SK-N-MC (cell line): ENCODE results near the gene HLA-DOB.
"Not testable (repeated sequence)": the region's sequence is repeated elsewhere in the genome, so short reads cannot be mapped to it uniquely, and the experiment has no call there.

Experiments used
- DNase-seq: peaks from one replicate; pipeline ENCODE4 v3.0.0-alpha.2; 2011; ENCODE audit warnings: low read depth, low spot score
- H3K27ac ChIP-seq: fragments of 200-600 bp; sonication (generic); 2 replicates; pipeline ENCODE4 v1.5.1; 2016; ENCODE audit warnings: mixed run types
- H3K36me3 ChIP-seq: fragments of 200-600 bp; sonication (generic); 2 replicates; pipeline ENCODE4 v1.6.1; 2017; ENCODE audit warnings: antibody characterized with exemption, low read length, mixed read lengths; ENCODE audit not compliant: insufficient read depth
- H3K4me3 ChIP-seq: fragments of 200-600 bp; sonication (generic); 2 replicates; pipeline ENCODE4 v1.5.1; 2016
- H3K9ac ChIP-seq: fragments of 200-600 bp; sonication (generic); 2 replicates; pipeline ENCODE4 v1.8.0; 2017; ENCODE audit warnings: mixed run types, mixed read lengths; ENCODE audit not compliant: insufficient read length
- H3K9me3 ChIP-seq: fragments of 200-600 bp; sonication (generic); 2 replicates; pipeline ENCODE4 v1.6.1; 2017; ENCODE audit warnings: low read depth, mild to moderate bottlenecking, antibody characterized with exemption, low read length, moderate library complexity, mixed read lengths
- EZH2 ChIP-seq: fragments of 200-600 bp; sonication (generic); IDR thresholded peaks from one replicate; pipeline ENCODE4 v1.6.1; 2017; ENCODE audit warnings: antibody characterized with exemption
- FOXP2 ChIP-seq: optimal IDR thresholded peaks from 2 replicates; pipeline ENCODE3; 2011; ENCODE audit warnings: mild to moderate bottlenecking, moderate library complexity; ENCODE audit not compliant: insufficient read depth; ENCODE audit errors: extremely low read length, control extremely low read depth
- POLR2AphosphoS5 ChIP-seq: IDR thresholded peaks from 2 replicates; pipeline ENCODE4 v1.6.1; 2012; ENCODE audit warnings: mild to moderate bottlenecking, low read depth, low read length, borderline replicate concordance

HLA-DOB gene

GRCh38 chr6:32807020-32807580 is 9.7 kb downstream of the HLA-DOB start:
- H3K36me3 ChIP-seq = no peaks in the 10 kb centered on the region
- TF ChIP-seq POLR2AphosphoS5 (no peak), EZH2 (no peak), FOXP2 (no peak)
- no peak overlapping the region for H3K27ac ChIP-seq
- no peak for DNase-seq
- H3K4me3 ChIP-seq = no peak overlapping the region
- H3K9ac ChIP-seq = no peak overlapping the region
- H3K9me3 ChIP-seq = no peaks in the 10 kb centered on the region

- not testable (repeated sequence) for H3K27ac ChIP-seq, H3K36me3 ChIP-seq, H3K9me3 ChIP-seq
Measured at GRCh38 chr6:32805404-32805803, 11.4 kb downstream of the HLA-DOB start.

GRCh38 chr6:32803416-32803815 is 13.4 kb downstream of the HLA-DOB start:
- Histone ChIP-seq H3K9me3 (no peaks in the 10 kb centered on the region), H3K36me3 (no peaks in the 10 kb centered on the region), H3K4me3 (no peak overlapping the region), H3K27ac (no peak overlapping the region), H3K9ac (no peak overlapping the region)
- TF ChIP-seq FOXP2 (no peak), POLR2AphosphoS5 (no peak)
- no peak for DNase-seq

More at GRCh38 chr6:32805404-32805803, 11.4 kb downstream of the HLA-DOB start:
- not testable (repeated sequence) for H3K9ac ChIP-seq, DNase-seq, H3K4me3 ChIP-seq

GRCh38 chr6:32799740-32800139 is 17.1 kb downstream of the HLA-DOB start:
- Histone ChIP-seq H3K9ac (no peak overlapping the region), H3K9me3 (no peaks in the 10 kb centered on the region), H3K4me3 (no peak overlapping the region), H3K36me3 (no peaks in the 10 kb centered on the region), H3K27ac (no peak overlapping the region)
- DNase-seq = no peak
- no peak for TF ChIP-seq FOXP2
- TF ChIP-seq POLR2AphosphoS5 = no peak
- TF ChIP-seq EZH2 = no peak

- no peak for DNase-seq
- H3K9me3 ChIP-seq = no peaks in the 10 kb centered on the region
- no peak overlapping the region for H3K9ac ChIP-seq
- H3K36me3 ChIP-seq = no peaks in the 10 kb centered on the region
- no peak overlapping the region for H3K27ac ChIP-seq
- no peak overlapping the region for H3K4me3 ChIP-seq
- TF ChIP-seq FOXP2 = no peak
- no peak for TF ChIP-seq POLR2AphosphoS5
- no peak for TF ChIP-seq EZH2
Measured at GRCh38 chr6:32799168-32799567, 17.6 kb downstream of the HLA-DOB start.

- peak; percentile 39 for DNase-seq
- no peak overlapping the region for H3K27ac ChIP-seq
Measured at GRCh38 chr6:32796848-32797776, 19.7 kb downstream of the HLA-DOB start.

GRCh38 chr6:32794510-32794909 is 22.3 kb downstream of the HLA-DOB start:
- Histone ChIP-seq H3K9ac (no peak overlapping the region), H3K9me3 (no peaks in the 10 kb centered on the region), H3K27ac (no peak overlapping the region), H3K4me3 (no peak overlapping the region), H3K36me3 (no peaks in the 10 kb centered on the region)
- DNase-seq = no peak
- no peak for TF ChIP-seq FOXP2
- no peak for TF ChIP-seq EZH2
- no peak for TF ChIP-seq POLR2AphosphoS5

More at GRCh38 chr6:32796848-32797776, 19.7 kb downstream of the HLA-DOB start:
- Histone ChIP-seq H3K4me3 (peak overlapping the region; percentile 78), H3K36me3 (no peaks in the 10 kb centered on the region), H3K9me3 (no peaks in the 10 kb centered on the region), H3K9ac (peak overlapping the region; percentile 57)
- TF ChIP-seq FOXP2 (no peak), EZH2 (no peak), POLR2AphosphoS5 (no peak)

- DNase-seq = no peak
- no peak overlapping the region for H3K9ac ChIP-seq
- TF ChIP-seq FOXP2 (no peak), POLR2AphosphoS5 (no peak), EZH2 (no peak)
- no peak overlapping the region for H3K4me3 ChIP-seq
- H3K27ac ChIP-seq = no peak overlapping the region
- no peaks in the 10 kb centered on the region for H3K36me3 ChIP-seq
- H3K9me3 ChIP-seq = no peaks in the 10 kb centered on the region
Measured at GRCh38 chr6:32792901-32793435, 23.8 kb downstream of the HLA-DOB start.

GRCh38 chr6:32790306-32790705 is 26.5 kb downstream of the HLA-DOB start:
- Histone ChIP-seq H3K36me3 (no peaks in the 10 kb centered on the region), H3K4me3 (no peak overlapping the region), H3K9me3 (no peaks in the 10 kb centered on the region), H3K27ac (no peak overlapping the region), H3K9ac (no peak overlapping the region)
- no peak for DNase-seq
- TF ChIP-seq POLR2AphosphoS5 (no peak), EZH2 (no peak), FOXP2 (no peak)
